ENCODE measurements around the gene EDN2.

EDN2 gene

DNA sequence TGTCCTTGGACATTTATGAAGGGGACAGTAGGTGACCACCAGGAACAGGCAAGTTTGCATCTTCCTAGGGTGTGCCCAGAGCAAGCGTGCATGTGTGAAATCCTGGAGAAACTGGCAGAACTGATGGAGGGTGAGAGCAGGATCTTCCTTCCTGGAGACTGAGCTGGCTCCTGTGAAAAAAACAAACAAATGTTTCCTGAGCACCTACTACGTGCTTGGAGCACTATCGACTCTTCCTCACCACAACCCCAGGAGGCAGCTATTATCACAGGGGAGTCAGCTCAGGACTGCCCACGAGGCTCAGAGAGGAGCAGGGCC lies 1.5 kb upstream of the EDN2 start:
- no peak for DNase-seq (ENCODE audit: extremely low read depth in 1 of 2, low read depth in 1 of 2)

- DNase-seq (ENCODE audit: extremely low read depth in 1 of 2, low read depth in 1 of 2), result no peak
Measured at GRCh38 chr1:41485605-41486004, 1.1 kb upstream of the EDN2 start.

DNA sequence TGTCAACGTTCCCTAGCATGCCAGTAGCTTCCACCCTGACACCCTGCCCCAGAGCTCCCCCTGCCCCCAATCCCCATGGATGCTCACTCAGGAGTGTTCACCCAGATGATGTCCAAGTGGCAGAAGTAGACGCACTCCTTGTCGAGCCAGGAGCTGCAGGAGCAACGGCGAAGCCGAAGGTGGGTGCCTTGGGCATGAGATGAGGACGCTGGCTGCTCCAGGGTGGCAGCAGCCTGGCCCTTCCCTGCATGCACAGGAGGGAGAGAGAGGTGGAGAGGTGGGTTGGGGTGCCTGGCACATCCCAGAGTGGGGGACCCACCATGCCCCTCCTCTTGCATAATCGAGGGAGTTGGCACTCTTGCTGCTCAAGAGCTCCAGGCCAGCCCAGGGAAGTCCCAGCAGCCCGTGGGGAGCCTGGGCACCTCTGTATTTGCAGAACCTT lies 502 bp downstream of the EDN2 start:
- no peak for DNase-seq (ENCODE audit: extremely low read depth in 1 of 2, low read depth in 1 of 2)

GRCh38 chr1:41483001-41483850 lies 1.3 kb downstream of the EDN2 start:
- no peak for DNase-seq (ENCODE audit: extremely low read depth in 1 of 2, low read depth in 1 of 2)

DNA sequence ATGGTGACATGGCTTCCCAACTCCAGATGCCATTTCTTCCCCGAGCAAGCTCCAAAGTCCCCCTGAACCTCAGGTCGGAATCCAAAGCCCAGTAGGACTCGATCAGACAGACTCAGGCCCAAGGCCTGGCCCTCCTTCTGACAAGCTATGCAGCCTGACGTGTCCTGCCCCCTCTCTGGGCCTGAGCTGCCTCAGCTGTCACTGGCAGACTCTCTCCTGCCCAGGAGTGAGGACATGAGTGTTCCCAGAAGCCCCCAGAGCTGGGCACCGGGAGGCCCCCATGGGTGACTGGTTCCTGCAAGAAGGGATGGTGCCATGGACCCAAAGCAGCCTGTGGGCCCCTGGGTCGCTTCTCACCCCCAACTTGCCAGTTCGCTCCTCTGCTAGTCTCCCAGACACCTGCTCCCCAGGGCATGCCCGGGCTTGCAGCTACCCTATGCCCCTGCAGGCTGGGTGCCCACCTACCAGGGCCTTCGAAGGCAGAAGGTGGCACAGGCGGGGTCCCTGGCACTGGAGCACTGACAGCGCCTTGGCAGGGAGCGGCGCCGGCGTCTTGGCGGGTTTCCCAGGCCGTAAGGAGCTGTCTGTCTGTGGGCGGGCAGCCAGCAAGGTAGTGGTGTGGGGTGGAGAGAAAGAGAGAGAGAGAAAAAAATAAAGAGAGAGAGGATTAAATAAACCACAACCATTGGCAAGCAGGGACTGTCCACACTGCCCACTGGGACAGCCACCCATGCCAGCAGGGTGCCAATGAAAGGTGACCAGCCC lies 2.3 kb downstream of the EDN2 start:
- DNase-seq (ENCODE audit: extremely low read depth in 1 of 2, low read depth in 1 of 2), result no peak

GRCh38 chr1:41481109-41481775 lies 3.2 kb downstream of the EDN2 start:
- DNase-seq (ENCODE audit: extremely low read depth in 1 of 2, low read depth in 1 of 2), result no peak

GRCh38 chr1:41480204-41481108 lies 4.0 kb downstream of the EDN2 start:
- DNase-seq (ENCODE audit: extremely low read depth in 1 of 2, low read depth in 1 of 2), result no peak

- no peak for DNase-seq (ENCODE audit: extremely low read depth in 1 of 2, low read depth in 1 of 2)
Measured at GRCh38 chr1:41479808-41480160, 4.7 kb downstream of the EDN2 start.

GRCh38 chr1:41479000-41479807 lies 5.3 kb downstream of the EDN2 start:
- DNase-seq (ENCODE audit: extremely low read depth in 1 of 2, low read depth in 1 of 2), result no peak

GRCh38 chr1:41478118-41478748 lies 6.2 kb downstream of the EDN2 start:
- no peak for DNase-seq (ENCODE audit: extremely low read depth in 1 of 2, low read depth in 1 of 2)

DNA sequence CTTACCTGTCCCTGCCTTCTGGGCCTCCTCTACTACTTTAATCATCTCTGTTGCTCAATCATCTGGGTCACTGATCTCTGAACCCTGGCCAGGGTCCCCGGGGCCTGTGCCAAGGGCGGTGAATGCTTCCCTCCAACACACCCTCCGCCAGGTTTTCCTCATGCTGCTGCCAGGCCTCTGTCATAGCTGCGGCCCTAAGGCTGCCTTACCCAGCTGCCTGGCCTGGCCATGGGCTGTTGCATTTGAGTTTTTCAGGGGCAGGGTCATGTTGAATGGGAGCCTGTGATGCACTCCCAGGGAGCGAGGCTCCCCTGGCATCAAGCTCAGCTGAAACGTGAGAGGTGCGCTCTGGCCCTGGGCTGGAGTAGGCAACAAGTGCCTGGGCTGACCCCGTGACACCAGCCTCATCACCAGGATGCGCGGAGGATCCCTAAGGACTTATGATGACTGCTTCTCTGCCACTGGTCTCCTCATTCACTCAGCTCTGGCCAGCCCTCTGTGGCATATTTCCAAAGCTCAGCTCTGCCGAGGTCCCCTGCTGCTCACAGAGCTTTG lies 7.6 kb downstream of the EDN2 start:
- no peak for DNase-seq (ENCODE audit: extremely low read depth in 1 of 2, low read depth in 1 of 2)

DNA sequence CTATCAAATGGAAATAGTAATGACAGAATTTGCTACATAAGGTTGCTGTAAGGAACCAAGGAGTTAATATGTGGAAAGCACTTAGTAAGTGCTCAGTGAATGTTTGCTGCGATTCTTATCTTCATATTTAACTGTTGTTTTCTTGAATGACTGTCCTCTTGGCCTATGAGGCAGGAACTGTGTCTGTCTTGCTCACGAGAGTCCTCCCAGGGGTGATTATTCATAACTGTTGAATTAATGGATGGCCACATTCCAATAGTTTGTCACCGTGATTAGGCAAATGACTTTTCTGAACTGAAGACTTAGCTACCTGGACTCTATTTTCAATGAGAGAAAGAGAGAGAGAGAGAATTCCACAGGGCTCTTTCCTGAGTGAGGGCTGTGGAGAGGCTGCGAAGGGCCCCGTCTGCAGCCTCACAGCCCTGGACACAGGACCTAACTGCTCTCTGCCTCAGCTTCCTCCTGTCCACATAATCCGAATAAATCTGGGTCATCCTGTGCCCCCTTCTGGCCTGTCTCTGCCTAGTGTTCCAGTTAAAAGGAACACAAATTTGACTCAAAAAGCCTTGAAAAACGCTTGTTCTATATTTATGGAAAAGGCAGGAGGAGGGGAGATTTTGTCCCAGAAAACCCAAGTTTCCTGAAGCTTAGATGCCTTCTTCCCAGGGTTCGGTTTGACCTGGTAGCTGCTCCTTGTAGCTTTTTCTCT lies 8.5 kb downstream of the EDN2 start:
- DNase-seq (ENCODE audit: extremely low read depth in 1 of 2, low read depth in 1 of 2), result no peak

GRCh38 chr1:41475346-41475745 lies 9.1 kb downstream of the EDN2 start:
- DNase-seq (ENCODE audit: extremely low read depth in 1 of 2, low read depth in 1 of 2), result no peak

DNA sequence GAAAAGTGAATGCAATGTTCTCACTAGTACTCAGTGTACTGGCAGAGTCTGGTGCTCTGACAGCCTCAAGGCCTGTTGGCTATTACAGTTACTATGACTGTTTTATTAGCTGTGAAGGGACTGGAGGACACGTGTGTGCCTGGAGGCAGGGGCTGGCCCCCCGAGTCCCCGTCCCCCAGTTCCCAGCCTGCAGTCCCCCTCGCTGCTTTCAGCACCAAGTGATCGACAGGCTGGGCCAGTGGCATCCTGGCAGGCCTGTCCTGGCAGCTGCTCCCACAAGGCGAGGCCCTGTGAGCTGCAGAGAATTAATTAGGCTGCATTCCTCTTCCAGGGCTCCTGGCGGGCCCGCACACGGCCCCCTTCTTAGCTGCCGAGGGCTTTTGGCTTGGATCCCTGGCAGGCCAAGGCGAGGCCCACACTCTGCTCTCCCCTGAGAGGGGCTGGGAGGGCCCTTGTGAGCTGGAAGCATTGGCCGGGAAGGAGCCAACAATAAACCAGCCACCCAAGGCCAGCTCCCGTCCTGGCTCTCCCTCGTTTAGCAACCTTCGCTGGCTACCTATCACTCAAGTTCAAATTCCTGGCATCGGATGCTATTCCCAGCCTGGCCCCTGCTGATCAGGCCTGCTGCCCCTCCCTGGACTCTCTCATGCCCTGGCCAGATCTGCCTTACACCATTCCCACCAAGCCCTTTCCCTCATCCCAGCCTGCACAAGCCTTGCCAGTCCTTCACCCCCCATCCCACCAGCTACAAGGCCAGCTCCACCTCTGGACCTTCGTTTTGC lies 9.8 kb downstream of the EDN2 start:
- DNase-seq (ENCODE audit: extremely low read depth in 1 of 2, low read depth in 1 of 2), result no peak

- no peak for DNase-seq (ENCODE audit: extremely low read depth in 1 of 2, low read depth in 1 of 2)
Measured at GRCh38 chr1:41473738-41474362, 10.6 kb downstream of the EDN2 start.

DNA sequence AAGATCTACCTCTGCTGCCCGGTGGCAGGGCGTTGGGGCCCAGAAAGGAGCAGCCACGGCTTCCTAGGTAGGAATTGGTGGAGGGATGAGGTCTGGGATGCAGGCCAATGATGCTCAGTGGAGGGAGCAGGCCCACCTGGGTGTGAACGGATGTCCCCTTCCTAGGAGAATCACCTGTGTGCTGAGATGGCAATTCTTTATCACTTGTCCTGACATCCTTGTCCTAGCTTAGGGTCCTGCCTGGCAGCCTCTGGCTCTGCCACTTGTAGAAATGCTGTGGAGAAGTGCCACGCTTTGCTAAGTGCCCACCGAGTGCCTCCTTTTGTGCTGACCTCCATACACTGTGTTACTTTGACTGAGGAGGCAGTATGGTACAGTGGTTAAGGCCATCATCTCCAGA lies 12.8 kb downstream of the EDN2 start:
- DNase-seq (ENCODE audit: extremely low read depth in 1 of 2, low read depth in 1 of 2), result no peak

GRCh38 chr1:41469706-41470105 lies 14.8 kb downstream of the EDN2 start:
- no peak for DNase-seq (ENCODE audit: extremely low read depth in 1 of 2, low read depth in 1 of 2)
